Mucosa of gallbladder (tissue), 1 donor: Measurements from ENCODE around the gene ASIC3. TPM values are rescaled to one million over a fixed set of nuclear protein-coding genes. Genes with fewer than 3 reads are reported as not detected.
"Not testable (repeated sequence)": the region's sequence is repeated elsewhere in the genome, so short reads cannot be mapped to it uniquely, and the experiment has no call there.

ENCODE experiments used
- DNase-seq: peaks from one replicate; pipeline ENCODE4 v3.0.0-alpha.2; 2020; ENCODE audit warnings: low spot score
- total RNA-seq: library from RNA; stranded (reverse); gene quantifications from one replicate; pipeline ENCODE4 v1.2.1, GENCODE V29; 2021
- donor health status: DM: no; HTN: no; CAD: no.

ASIC3 gene
- total RNA-seq: 4.4 TPM

GRCh38 chr7:151047976-151048815, at the start of gene ASIC3:
Gene ASIC3 (plus strand): TSS chr7:151048531. CDS start chr7:151048886, 355 bp downstream.
- DNase-seq: no peak

GRCh38 chr7:150999001-150999400, 49.3 kb upstream of the ASIC3 start:
- no peak for DNase-seq

DNA sequence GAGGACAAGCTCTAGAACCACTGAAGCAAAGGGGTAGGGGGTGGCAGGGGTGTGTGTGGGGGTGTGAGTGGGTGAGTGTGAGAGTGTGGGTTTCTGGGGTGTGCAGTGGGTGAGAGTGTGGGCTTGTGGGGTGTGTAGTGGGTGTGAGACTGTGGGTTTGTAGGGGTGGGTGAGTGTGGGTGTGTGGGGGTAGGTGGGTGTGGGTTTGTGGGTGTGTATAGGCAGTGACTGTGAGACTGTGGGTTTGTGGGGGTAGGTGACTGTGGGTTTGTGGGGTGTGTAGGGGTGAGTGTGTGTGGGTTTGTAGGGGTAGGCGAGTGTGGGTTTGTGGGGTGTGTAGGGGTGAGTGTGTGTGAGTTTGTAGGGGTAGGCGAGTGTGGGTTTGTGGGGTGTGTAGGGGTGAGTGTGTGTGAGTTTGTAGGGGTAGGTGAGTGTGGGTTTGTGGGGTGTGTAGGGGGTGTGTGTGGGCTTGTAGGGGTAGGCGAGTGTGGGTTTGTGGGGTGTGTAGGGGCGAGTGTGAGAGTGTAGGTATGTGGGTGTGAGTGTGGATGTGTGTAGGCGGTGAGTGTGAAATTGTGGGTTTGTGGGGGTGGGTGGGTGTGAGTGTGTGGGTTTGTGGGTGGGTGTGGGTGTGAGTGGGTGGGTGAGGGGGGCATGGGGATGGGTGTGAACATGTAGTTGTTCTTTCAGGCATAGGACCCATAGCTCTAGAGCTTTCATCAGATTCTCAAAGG, 48.7 kb upstream of the ASIC3 start:
- no peak for DNase-seq

DNA sequence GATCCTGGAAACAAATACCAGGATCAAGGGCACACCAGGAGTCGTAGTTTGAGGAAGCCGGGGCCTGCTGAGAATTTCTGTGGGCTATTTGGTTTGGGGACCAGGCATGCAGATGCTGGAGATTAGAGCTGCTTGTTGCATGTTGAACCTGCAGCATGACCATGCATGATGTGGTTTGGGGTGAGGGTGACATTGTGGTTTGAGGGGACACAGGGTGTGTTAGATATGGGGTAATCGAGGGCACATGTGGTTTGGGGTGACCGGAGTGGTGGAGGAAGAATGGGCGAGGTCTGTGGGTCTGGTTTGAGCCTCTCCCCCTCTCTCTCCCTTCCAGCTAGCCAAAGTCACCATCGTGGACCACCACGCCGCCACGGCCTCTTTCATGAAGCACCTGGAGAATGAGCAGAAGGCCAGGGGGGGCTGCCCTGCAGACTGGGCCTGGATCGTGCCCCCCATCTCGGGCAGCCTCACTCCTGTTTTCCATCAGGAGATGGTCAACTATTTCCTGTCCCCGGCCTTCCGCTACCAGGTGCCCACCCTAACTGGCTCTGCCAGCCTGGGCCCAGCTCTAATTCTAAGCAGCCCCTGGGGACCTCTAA, 47.3 kb upstream of the ASIC3 start:
- no peak for DNase-seq

- no peak for DNase-seq
These were observed 46.8 kb upstream of the ASIC3 start for GRCh38 chr7:151001546-151001945.

GRCh38 chr7:151003572-151003971, 44.8 kb upstream of the ASIC3 start:
- no peak for DNase-seq

DNA sequence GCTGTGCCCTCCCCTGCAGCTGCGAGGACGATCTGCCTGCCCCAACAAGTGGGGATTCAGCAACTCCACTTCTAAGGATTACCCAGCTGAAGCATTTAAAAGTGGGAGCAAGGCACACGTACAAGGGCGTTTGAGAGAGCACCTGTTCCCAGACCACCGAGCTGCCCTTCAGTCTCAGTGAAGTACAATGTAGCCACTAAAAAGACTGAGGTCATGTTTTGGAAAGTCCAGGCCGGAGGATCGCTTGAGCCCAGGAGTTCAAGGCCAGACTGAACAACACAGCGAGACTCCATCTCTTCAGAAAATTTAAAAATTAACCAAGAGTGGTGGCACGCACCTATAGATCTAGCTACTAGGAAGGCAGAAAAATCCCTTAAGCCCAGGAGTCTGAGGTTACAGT, 42.8 kb upstream of the ASIC3 start:
- DNase-seq: no peak

GRCh38 chr7:151006590-151007300, 41.6 kb upstream of the ASIC3 start:
- no peak for DNase-seq

DNA sequence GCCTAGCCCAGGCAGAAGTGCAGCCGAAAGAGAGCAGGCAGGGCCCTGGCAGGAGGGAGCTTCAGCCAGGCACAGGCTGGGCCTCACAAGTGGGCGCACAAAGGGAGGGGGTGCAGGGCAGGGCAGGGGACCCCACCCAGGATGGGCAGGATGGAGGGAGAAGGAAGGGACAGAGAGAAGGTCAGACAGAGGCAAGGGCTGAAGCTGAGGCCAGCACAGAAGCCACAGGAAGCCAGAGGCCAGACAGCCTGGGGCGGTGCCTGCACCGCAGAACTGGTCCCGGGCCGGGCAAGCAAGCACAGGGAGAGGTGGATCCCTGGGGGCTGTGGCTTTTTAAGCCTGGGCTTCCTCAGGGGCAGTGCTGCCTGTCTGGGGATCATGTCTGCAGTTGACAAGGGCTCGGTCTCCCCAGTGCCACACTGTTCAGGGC, 40.8 kb upstream of the ASIC3 start:
- no peak for DNase-seq

GRCh38 chr7:151008143-151008510, 40.2 kb upstream of the ASIC3 start:
- DNase-seq: no peak

DNA sequence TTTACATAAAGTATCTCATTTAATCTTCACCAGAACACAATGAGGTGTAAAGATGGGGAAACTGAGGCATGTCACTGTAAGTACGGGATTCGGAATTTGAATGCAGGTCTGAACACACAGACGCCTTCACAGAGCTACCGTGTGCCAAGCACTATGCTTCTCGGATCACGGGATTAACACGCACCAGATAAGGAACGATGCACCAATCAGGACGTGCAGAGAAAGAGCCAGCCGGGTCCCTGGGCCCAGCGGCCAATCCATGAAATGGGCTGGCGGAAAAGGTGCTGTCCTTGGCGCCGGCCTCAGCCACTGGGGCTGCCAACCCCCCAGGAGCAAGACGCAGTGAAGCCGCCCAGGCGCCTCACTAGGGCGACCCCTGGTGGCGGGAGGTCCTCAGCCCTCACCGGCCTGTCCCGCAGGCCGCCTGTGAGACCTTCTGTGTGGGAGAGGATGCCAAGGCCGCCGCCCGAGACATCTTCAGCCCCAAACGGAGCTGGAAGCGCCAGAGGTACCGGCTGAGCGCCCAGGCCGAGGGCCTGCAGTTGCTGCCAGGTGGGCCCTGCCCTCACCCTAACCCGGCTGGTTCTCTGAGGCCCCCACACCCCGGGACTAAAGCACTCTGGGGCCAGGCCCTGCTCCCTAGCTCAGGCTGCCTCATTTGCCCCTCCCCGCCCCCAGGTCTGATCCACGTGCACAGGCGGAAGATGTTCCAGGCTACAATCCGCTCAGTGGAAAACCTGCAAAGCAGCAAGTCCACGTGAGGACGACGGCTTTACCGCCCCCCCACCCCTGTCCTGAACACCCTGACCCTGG, 39.6 kb upstream of the ASIC3 start:
- peak; percentile 67 for DNase-seq

- DNase-seq: no peak
These were observed 38.8 kb upstream of the ASIC3 start for GRCh38 chr7:151009327-151010036.

- DNase-seq: no peak
These were observed 38.4 kb upstream of the ASIC3 start for GRCh38 chr7:151010037-151010306.

DNA sequence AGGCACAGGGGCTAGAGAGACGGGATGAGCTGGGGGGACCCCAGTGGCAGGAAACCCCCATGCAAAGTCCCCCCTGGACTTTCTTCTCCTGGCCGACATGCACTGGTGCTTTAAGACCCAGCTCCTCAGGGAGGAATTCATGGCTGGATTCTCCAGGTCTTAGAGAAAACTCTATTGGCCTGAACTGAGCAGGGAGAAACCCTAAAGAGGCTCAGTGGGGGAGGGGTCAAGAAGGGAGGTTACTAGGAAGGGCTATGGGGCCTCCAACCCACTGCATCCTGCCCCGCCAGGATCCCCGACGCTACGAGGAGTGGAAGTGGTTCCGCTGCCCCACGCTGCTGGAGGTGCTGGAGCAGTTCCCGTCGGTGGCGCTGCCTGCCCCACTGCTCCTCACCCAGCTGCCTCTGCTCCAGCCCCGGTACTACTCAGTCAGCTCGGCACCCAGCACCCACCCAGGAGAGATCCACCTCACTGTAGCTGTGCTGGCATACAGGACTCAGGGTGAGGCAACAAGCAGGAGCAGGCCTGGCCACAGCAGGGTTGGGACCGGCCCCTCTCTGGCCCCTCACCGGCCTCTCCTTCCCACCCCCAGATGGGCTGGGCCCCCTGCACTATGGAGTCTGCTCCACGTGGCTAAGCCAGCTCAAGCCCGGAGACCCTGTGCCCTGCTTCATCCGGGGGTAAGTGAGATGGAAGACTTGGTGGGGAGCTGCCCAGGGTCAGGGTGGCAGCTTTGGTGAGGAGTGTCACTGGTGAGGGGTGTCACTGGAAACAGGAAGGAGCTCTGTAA, 37.8 kb upstream of the ASIC3 start:
- no peak for DNase-seq

GRCh38 chr7:151011097-151011409, 37.3 kb upstream of the ASIC3 start:
- DNase-seq: no peak

DNA sequence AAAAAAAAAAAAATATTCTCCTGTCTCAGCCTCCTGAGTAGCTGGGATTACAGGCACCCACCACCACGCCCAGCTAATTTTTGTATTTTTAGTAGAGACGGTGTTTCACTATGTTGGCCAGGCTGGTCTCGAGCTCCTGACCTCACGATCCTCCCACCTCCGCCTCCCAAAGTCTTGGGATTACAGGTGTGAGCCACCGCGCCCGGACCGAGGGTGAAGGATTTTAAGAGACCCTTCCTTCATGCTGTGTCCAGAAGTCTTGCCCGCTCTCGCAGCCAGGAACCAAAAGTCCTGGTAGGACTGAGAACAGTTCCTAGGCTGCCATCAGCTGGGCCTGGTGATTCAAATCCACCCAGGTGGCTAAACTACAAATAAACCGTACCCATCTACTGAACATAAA, 36.7 kb upstream of the ASIC3 start:
- DNase-seq: not testable (repeated sequence)

DNA sequence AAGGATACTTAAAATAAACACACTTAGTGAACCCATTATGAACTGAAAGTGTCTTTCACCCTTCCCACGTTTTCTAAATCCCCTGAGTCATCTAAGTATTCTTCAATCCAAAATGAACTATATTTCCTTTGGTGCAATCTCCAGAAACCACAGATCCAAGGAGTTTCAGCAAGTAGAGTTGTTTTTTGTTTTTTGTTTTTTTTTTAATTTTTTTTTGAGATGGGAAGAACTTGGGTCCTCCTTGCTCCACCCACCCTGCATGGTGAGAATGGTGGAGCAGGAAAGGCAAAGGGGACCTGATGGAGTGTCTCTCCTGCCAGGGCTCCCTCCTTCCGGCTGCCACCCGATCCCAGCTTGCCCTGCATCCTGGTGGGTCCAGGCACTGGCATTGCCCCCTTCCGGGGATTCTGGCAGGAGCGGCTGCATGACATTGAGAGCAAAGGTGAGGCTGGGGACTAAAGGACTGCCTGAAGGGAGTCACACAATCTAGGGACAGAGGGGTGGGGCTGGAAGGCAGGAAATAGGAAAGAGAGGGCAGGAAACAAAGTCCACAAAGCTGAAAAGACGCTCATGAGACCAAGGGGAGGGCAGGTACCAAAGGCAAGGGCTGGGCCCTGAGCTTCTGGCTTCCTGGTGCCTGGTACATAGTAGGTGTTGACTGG, 36.2 kb upstream of the ASIC3 start:
- DNase-seq: peak; percentile 29

DNA sequence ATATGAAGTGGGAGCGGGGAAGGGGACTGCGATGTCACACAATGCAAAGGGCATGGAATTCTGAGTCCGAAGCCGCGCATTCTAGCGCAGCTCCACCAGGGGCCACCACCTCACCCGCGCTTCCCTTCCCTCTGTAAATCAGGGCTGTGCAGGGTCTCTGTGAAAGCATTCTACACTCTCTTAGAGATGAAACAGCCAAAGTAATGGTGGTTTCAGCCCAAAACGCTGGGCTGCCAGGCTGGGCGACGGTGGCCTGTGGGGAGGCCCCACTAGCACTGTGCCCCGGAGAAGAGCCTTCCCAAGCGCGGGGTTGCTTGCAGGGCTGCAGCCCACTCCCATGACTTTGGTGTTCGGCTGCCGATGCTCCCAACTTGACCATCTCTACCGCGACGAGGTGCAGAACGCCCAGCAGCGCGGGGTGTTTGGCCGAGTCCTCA, 35.4 kb upstream of the ASIC3 start:
- DNase-seq: no peak

GRCh38 chr7:151013356-151013732, 35.0 kb upstream of the ASIC3 start:
- no peak for DNase-seq
